D721Med (cell line): ENCODE measurements around the gene TTLL5.
A peak's percentile ranks its signal among the peaks of the same experiment; 100 is the strongest.

Source experiments
- DNase-seq: peaks from one replicate; pipeline ENCODE4 v3.0.0; 2011; ENCODE audit warnings: low spot score; ENCODE audit not compliant: insufficient read length
- FAIRE-seq: peaks from 2 replicates; lab custom pipeline; 2011; peaks lifted over from hg19 to GRCh38; lab: Jason Lieb, UNC
- CTCF ChIP-seq: IDR thresholded peaks from 2 replicates; pipeline ENCODE4 v1.5.1; 2012; ENCODE audit warnings: mild to moderate bottlenecking, control low read depth; ENCODE audit not compliant: insufficient read depth; ENCODE audit errors: missing control alignments

The TTLL5 gene

GRCh38 chr14:75976826-75977581 is 316.0 kb downstream of the TTLL5 start:
- FAIRE-seq (no peak), DNase-seq (no peak)
- TF ChIP-seq CTCF = no peak

- FAIRE-seq = no peak
- TF ChIP-seq CTCF = no peak
- DNase-seq = no peak
These were observed 316.5 kb downstream of the TTLL5 start for GRCh38 chr14:75977582-75977943.

GRCh38 chr14:75978249-75978731 is 317.2 kb downstream of the TTLL5 start:
- FAIRE-seq (no peak), DNase-seq (no peak)
- TF ChIP-seq CTCF = no peak

- peak; percentile 72 for TF ChIP-seq CTCF
- DNase-seq = peak; percentile 49
- no peak for FAIRE-seq
These were observed 318.1 kb downstream of the TTLL5 start for GRCh38 chr14:75979071-75979571.

- no peak for FAIRE-seq
- TF ChIP-seq CTCF = no peak
- DNase-seq = no peak
These were observed 318.9 kb downstream of the TTLL5 start for GRCh38 chr14:75979648-75980565.

GRCh38 chr14:75980856-75981255 is 319.8 kb downstream of the TTLL5 start:
- FAIRE-seq (no peak), DNase-seq (no peak)
- no peak for TF ChIP-seq CTCF
